Esophagus (tissue), 2 donors: Measurements from ENCODE around the gene RUNX2. TPM values are rescaled to one million over a fixed set of nuclear protein-coding genes. Genes with fewer than 3 reads are reported as not detected.

Experiments
- H3K27ac ChIP-seq, 2 donors: one replicate each; pipeline ENCODE4 v1.5.1; 2013; ENCODE audit warnings: low read depth in 2 of 2, mild to moderate bottlenecking in 2 of 2, inconsistent platforms in 1 of 2, low read length in 1 of 2, moderate library complexity in 1 of 2
- H3K27me3 ChIP-seq, 2 donors: one replicate each; pipeline ENCODE4 v1.6.1; 2013; ENCODE audit warnings: low read length in 2 of 2, control low read depth in 1 of 2, mild to moderate bottlenecking in 1 of 2; ENCODE audit not compliant: insufficient read depth in 2 of 2, control insufficient read depth in 1 of 2
- H3K36me3 ChIP-seq, 2 donors: one replicate each; pipeline ENCODE4 v1.6.1; 2013; ENCODE audit warnings: low read length in 1 of 2; ENCODE audit not compliant: control insufficient read depth in 2 of 2, insufficient read depth in 2 of 2
- H3K4me1 ChIP-seq, 2 donors: one replicate each; pipeline ENCODE4 v1.6.1; 2013; ENCODE audit warnings: low read length in 1 of 2; ENCODE audit not compliant: control insufficient read depth in 2 of 2, insufficient read depth in 2 of 2
- H3K4me3 ChIP-seq, 2 donors: one replicate each; pipeline ENCODE4 v1.5.1; 2013; ENCODE audit warnings: low read length in 2 of 2, mild to moderate bottlenecking in 2 of 2, low read depth in 1 of 2, moderate library complexity in 1 of 2
- H3K9me3 ChIP-seq, 2 donors: one replicate each; pipeline ENCODE4 v1.6.1; 2013; ENCODE audit warnings: mild to moderate bottlenecking in 2 of 2, low read depth in 1 of 2, low read length in 1 of 2, moderate library complexity in 1 of 2; ENCODE audit not compliant: control insufficient read depth in 2 of 2, insufficient read depth in 1 of 2
- WGBS, 2 donors: extraction: QIAGEN DNeasy Blood & Tissue Kit; methylation state at CpG; one replicate each; pipeline ENCODE4 v1.1.7; 2013; 5-methylcytosine and 5-hydroxymethylcytosine counted together
- polyA plus RNA-seq, 2 donors: library from polyadenylated mRNA; stranded (reverse); fragments of 200-250 nt; gene quantifications; one replicate each; pipeline ENCODE4 v1.2.3, GENCODE V29; 2013
- donor health status: healthy with polysubstance abuse.
- donor health status: Bipolar disorder and iron deficiency.

Gene RUNX2
- polyA plus RNA-seq, 2 donors = 0.31 to 0.75 TPM

- no peak overlapping the region for H3K4me3 ChIP-seq
- WGBS, 2 donors = 28 to 44% methylated on average over 7 of the region's 7 CpGs
- peak overlapping the region; percentile 62 to 79 for H3K27ac ChIP-seq
Measured at GRCh38 chr6:45590696-45591184, 262.6 kb downstream of the RUNX2 start.

GRCh38 chr6:45591306-45591705 is 263.2 kb downstream of the RUNX2 start:
- no peaks in the 10 kb centered on the region for H3K9me3 ChIP-seq
- H3K36me3 ChIP-seq = no peaks in the 10 kb centered on the region
- peak overlapping the region in 1 of 2 donors; percentile 62 for H3K27ac ChIP-seq
- H3K27me3 ChIP-seq = no peaks in the 10 kb centered on the region
- 52 to 81% methylated on average over 1 of the region's 1 CpG for WGBS, 2 donors
- H3K4me1 ChIP-seq = peaks cover 2% of the 10 kb centered on the region in 2 donors
- H3K4me3 ChIP-seq = no peak overlapping the region

More at GRCh38 chr6:45590696-45591184, 262.6 kb downstream of the RUNX2 start:
- no peaks in the 10 kb centered on the region for H3K9me3 ChIP-seq
- H3K4me1 ChIP-seq = peaks cover 2% of the 10 kb centered on the region in 2 donors
- H3K36me3 ChIP-seq = no peaks in the 10 kb centered on the region
- no peaks in the 10 kb centered on the region for H3K27me3 ChIP-seq

GRCh38 chr6:45591890-45592289 is 263.8 kb downstream of the RUNX2 start:
- Histone ChIP-seq H3K4me3 (no peak overlapping the region), H3K27ac (no peak overlapping the region)
- WGBS, 2 donors = 66 to 84% methylated on average over 5 of the region's 5 CpGs

GRCh38 chr6:45592991-45593390 is 264.9 kb downstream of the RUNX2 start:
- H3K36me3 ChIP-seq = no peaks in the 10 kb centered on the region
- H3K27ac ChIP-seq = no peak overlapping the region
- H3K27me3 ChIP-seq = no peaks in the 10 kb centered on the region
- no peaks in the 10 kb centered on the region for H3K9me3 ChIP-seq
- 90 to 91% methylated on average over 2 of the region's 2 CpGs for WGBS, 2 donors
- H3K4me1 ChIP-seq = peaks cover 0 to 2% of the 10 kb centered on the region in 2 donors
- no peak overlapping the region for H3K4me3 ChIP-seq

More at GRCh38 chr6:45591890-45592289, 263.8 kb downstream of the RUNX2 start:
- H3K9me3 ChIP-seq = no peaks in the 10 kb centered on the region
- no peaks in the 10 kb centered on the region for H3K36me3 ChIP-seq
- H3K27me3 ChIP-seq = no peaks in the 10 kb centered on the region
- peaks cover 2% of the 10 kb centered on the region in 2 donors for H3K4me1 ChIP-seq

DNA sequence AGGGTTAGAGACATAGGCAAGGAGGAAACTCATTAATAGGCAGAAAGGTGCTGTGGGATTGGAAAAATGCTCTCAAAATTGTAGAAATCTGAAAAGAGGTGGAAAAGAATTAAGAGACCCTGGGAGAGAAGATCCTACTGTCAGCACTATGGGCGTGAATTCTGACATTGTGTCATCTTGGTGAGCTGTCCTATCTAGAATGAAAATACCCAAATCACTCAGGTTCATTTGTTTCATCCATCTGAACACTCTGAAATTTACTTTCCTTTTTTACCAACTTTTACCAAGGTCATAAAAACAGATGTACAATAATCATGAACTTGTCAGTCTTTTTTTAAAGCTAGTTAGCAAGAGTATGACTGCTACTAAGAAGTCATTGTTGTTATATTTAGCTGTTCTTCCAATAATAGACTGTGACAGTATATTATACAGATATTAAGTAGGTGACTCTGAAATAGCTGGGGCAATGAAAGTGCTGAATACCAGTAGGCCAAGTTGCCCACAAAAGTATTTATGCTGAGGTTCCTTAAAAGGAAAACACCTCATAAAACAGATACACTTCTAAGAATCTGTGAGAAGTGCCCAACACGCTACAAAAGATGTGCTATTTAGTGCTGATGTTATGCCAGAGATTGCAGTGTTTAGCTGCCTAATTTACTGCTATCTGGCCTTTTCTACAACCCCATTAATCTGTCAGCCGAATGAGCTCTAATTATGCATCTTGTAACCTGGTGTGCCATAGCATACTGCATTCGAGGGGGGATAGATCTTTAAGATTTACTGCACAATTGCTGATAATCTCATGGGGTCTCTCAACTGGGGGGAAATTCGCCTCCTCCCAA is 267.1 kb downstream of the RUNX2 start:
- no peak overlapping the region for H3K4me3 ChIP-seq
- H3K9me3 ChIP-seq = no peaks in the 10 kb centered on the region
- peaks cover 0 to 2% of the 10 kb centered on the region in 2 donors for H3K4me1 ChIP-seq
- no peak overlapping the region for H3K27ac ChIP-seq
- WGBS, 2 donors = 87 to 88% methylated on average over 5 of the region's 5 CpGs
- H3K27me3 ChIP-seq = no peaks in the 10 kb centered on the region
- no peaks in the 10 kb centered on the region for H3K36me3 ChIP-seq

DNA sequence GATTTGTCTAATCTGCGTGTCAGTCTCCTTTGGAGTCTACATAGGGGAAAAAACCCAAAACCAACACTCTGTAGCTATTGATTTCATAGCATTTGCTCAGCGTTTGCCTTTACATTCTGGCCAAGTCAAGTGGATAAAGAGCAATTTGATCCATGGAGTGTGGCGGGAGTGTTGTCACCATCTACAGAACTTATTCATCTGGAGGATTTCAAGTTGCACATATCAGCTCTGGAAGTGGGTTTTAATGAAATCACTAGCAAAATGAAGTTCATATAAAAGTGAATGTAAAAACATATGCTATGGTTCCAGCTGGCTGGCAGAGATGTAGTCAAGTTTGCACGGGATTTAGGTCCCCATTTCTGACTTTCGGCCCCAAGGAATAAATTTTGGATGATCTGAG is 269.3 kb downstream of the RUNX2 start:
- no peaks in the 10 kb centered on the region for H3K27me3 ChIP-seq
- H3K4me1 ChIP-seq = no peaks in the 10 kb centered on the region
- H3K27ac ChIP-seq = no peak overlapping the region
- H3K4me3 ChIP-seq = no peak overlapping the region
- H3K36me3 ChIP-seq = no peaks in the 10 kb centered on the region
- 89 to 90% methylated on average over 5 of the region's 5 CpGs for WGBS, 2 donors
- no peaks in the 10 kb centered on the region for H3K9me3 ChIP-seq

DNA sequence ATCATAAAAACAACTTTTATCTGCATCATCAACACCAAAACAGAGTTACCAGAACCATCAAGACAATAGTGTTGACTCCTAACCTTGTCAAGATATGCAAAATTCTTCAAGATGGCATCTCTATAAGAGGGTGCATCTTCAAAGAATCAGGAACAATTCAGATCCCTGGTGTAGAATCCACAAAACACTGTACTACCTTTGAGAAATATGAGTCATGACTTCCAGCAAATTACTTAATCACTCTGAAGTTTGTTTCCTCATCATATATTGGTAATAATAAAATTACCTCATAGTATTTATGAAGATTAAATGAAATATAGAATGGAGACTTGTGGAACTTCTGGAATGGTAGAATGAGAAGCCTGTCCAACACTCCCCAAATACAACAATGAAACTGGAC is 270.9 kb downstream of the RUNX2 start:
- H3K36me3 ChIP-seq = no peaks in the 10 kb centered on the region
- H3K4me1 ChIP-seq = no peaks in the 10 kb centered on the region
- no peaks in the 10 kb centered on the region for H3K9me3 ChIP-seq
- no peaks in the 10 kb centered on the region for H3K27me3 ChIP-seq
- H3K4me3 ChIP-seq = no peak overlapping the region
- no peak overlapping the region for H3K27ac ChIP-seq

DNA sequence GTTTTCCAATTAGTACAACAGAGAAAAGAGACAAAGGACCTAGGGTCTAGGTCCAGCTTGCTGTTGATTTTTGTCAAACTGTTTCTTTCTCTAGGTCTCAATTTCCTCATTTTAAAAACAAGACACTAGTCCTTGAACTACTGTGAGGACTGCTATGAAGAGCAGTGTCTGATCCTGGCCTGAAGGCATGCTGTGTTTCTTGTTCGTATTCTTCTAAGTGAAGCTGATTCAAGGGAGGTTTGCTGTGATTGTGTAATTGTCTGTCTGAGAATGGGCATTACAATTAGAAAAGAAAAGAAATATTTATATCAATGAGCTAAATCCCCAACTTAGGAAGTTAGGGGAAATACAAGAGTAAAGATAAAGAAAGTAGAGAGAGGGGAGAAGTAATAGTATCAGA is 277.8 kb downstream of the RUNX2 start:
- WGBS, 2 donors = 60 to 74% methylated on average over 1 of the region's 1 CpG
- Histone ChIP-seq H3K36me3 (no peaks in the 10 kb centered on the region), H3K4me1 (peaks cover 0 to 3% of the 10 kb centered on the region in 2 donors), H3K4me3 (no peak overlapping the region), H3K27me3 (no peaks in the 10 kb centered on the region), H3K27ac (no peak overlapping the region), H3K9me3 (no peaks in the 10 kb centered on the region)

GRCh38 chr6:45606831-45607400 is 278.8 kb downstream of the RUNX2 start:
- Histone ChIP-seq H3K27ac (peak overlapping the region; percentile 69 to 75), H3K36me3 (no peaks in the 10 kb centered on the region), H3K4me1 (peaks cover 0 to 8% of the 10 kb centered on the region in 2 donors), H3K27me3 (no peaks in the 10 kb centered on the region), H3K9me3 (no peaks in the 10 kb centered on the region), H3K4me3 (no peak overlapping the region)
- WGBS, 2 donors = 72 to 81% methylated on average over 7 of the region's 7 CpGs
